Measurements from ENCODE around the gene DEFB110.

- TF ChIP-seq GATA2 (IDR thresholded peaks at IDR 0.05; ENCODE audit: low read depth, low read length) = no peak
- TF ChIP-seq GATA3 (IDR thresholded peaks at IDR 0.05; ENCODE audit: low read depth, low read length) = no peak
These were observed at the start of gene DEFB110 for GRCh38 chr6:50021894-50022293.
